Naive B cell (primary cell): ENCODE results near the gene HLA-E. TPM values are rescaled to one million over a fixed set of nuclear protein-coding genes. Genes with fewer than 3 reads are reported as not detected.

Experiments used
- ATAC-seq, 2 donors: fragments of 150-1000 bp; cut with Tn5 transposase; 2 replicates each; pipeline ENCODE4 v1.10.0; 2021; ENCODE audit warnings: low read depth in 2 of 2, mild to moderate bottlenecking in 2 of 2, moderate library complexity in 2 of 2
- DNase-seq: peaks from one replicate; pipeline ENCODE4 v3.0.0; 2022
- H3K27ac Mint-ChIP-seq, 6 donors: one replicate each; pipeline ENCODE4 v1.8.0; 2020 to 2022; ENCODE audit warnings: mild to moderate bottlenecking in 6 of 6, mixed read lengths in 6 of 6, moderate library complexity in 5 of 6, inconsistent platforms in 2 of 6
- H3K27me3 Mint-ChIP-seq, 3 donors: one replicate each; pipeline ENCODE4 v1.8.0; 2021 to 2022; ENCODE audit warnings: mixed read lengths in 3 of 3, mild to moderate bottlenecking in 1 of 3
- H3K36me3 Mint-ChIP-seq, 2 donors: one replicate each; pipeline ENCODE4 v1.8.0; 2020 to 2022; ENCODE audit warnings: mixed read lengths in 2 of 2, inconsistent platforms in 1 of 2, mild to moderate bottlenecking in 1 of 2
- H3K4me1 Mint-ChIP-seq, 3 donors: one replicate each; pipeline ENCODE4 v1.8.0; 2020 to 2022; ENCODE audit warnings: mixed read lengths in 3 of 3, inconsistent platforms in 1 of 3, mild to moderate bottlenecking in 1 of 3, moderate library complexity in 1 of 3
- H3K4me3 Mint-ChIP-seq, 8 donors: one replicate each; pipeline ENCODE4 v1.8.0; 2020 to 2022; ENCODE audit warnings: mild to moderate bottlenecking in 8 of 8, mixed read lengths in 8 of 8, moderate library complexity in 8 of 8, inconsistent platforms in 2 of 8
- H3K9me3 Mint-ChIP-seq, 7 donors: one replicate each; pipeline ENCODE4 v1.8.0; 2020 to 2022; ENCODE audit warnings: mixed read lengths in 7 of 7, mild to moderate bottlenecking in 5 of 7, inconsistent platforms in 2 of 7, moderate library complexity in 1 of 7
- polyA plus RNA-seq, 6 donors: library from polyadenylated mRNA; unstranded; fragments of 300-500 nt; fragmentation: Illumina TruSeq; gene quantifications; one replicate each; pipeline ENCODE4 v1.2.3, GENCODE V29; 2021; ENCODE audit warnings: low read depth in 6 of 6

HLA-E gene
- 1,000 to 10,000 TPM; 2,024 to 3,192 (median 2,301) TPM for polyA plus RNA-seq

GRCh38 chr6:30489081-30490025 is at the start of gene HLA-E:
HLA-E (plus strand) TSS chr6:30489509; CDS start chr6:30489532, 23 bp downstream.
- H3K4me1 Mint-ChIP-seq, result peaks cover 49 to 62% (median 51%) of the 10 kb centered on the region in 3 donors
- no peaks in the 10 kb centered on the region for H3K9me3 Mint-ChIP-seq
- DNase-seq, result peak; percentile 93
- ATAC-seq, result peak; percentile 84
- H3K27ac Mint-ChIP-seq, result peak within 1 kb of the TSS; percentile 99 to 100 (median 99)
- H3K27me3 Mint-ChIP-seq, result no peaks in the 10 kb centered on the region
- peak within 1 kb of the TSS; percentile 93 to 100 (median 98) for H3K4me3 Mint-ChIP-seq
- peaks cover 16 to 38% of the 10 kb centered on the region in 2 donors for H3K36me3 Mint-ChIP-seq

DNA sequence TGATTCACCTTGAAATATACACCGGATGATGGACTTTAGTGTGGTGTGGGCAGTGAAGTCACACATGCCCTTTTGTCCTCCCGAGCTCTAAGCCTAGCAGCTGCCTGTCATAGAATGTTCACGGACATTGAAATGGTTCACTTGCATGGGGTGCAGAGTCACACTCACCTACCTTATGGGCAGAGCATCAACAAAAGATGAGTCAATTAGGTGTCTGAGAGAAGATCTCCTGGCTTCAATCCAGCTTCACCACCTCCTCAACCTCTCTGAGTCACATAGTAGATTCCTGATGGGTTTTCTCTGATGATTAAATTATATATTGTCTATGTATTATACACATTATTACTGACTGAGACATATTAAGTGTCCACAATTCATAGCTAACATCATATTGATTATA is 48.1 kb upstream of the HLA-E start:
- DNase-seq (no peak), ATAC-seq (no peak)
- Mint-ChIP-seq H3K9me3 (peaks cover 0 to 1% (median 0%) of the 10 kb centered on the region in 7 donors), H3K36me3 (no peaks in the 10 kb centered on the region), H3K27ac (peak overlapping the region in 1 of 6 donors; percentile 1), H3K4me3 (peak overlapping the region in 1 of 8 donors; percentile 51), H3K4me1 (peaks cover 0 to 3% (median 0%) of the 10 kb centered on the region in 3 donors), H3K27me3 (peaks cover 67 to 74% (median 71%) of the 10 kb centered on the region in 3 donors)

DNA sequence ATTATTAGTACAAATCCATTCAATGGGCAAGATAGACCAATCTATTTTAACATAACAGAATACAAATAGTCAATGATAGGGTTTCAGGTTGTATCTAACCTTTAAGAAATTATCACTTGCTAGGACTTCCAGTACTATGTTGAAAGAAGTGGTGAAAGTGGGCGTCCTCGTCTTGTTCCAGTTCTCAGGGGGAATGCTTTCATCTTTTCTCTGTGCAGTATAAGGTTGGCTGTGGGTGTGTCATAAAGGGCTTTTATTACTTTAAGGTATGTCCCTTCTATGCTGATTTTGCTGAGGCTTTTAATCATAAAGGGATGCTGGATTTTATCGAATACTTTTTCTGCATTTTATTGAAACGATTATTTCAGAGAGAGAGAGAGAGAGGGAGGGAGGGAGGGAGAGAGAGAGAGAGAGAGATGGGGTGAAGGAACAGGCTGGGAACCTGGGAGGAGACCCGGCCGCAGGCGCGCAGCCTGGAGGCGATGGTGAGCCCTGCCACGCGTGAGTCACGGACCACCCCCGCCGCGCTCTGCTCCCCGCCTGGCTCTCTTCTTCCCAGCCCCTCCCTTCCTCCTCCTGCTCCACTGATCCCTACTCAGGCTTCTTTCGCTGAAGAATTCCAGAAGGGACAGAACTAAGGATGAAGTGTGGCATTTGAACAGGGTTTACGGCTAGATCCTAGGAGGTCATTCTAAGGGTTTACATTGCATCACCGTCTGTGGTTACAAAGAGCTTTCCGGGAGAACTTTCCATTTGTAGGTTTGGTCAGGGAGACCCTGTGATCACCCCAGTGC is 45.5 kb upstream of the HLA-E start:
- Mint-ChIP-seq H3K27ac (no peak overlapping the region), H3K4me3 (no peak overlapping the region), H3K36me3 (no peaks in the 10 kb centered on the region), H3K4me1 (peaks cover 0 to 6% (median 0%) of the 10 kb centered on the region in 3 donors), H3K27me3 (peaks cover 80 to 92% (median 85%) of the 10 kb centered on the region in 3 donors), H3K9me3 (peaks cover 0 to 4% (median 0%) of the 10 kb centered on the region in 7 donors)
- ATAC-seq (no peak), DNase-seq (no peak)

DNA sequence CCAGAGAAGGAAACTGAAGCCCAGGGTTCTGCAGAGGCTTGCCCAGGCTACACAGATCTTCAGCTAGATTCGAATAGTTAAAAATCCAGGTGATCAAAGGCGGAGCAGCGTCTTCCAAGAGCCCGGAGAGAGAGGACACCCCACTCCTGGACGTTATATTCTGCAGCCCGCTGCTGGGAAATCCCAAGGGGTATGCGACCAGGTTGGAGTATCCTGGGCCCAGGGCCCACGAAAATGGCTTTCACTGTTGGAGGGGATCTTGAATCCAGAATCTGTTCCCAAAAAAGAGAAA is 44.9 kb upstream of the HLA-E start:
- no peak for ATAC-seq
- Mint-ChIP-seq H3K27me3 (peaks cover 85 to 92% (median 89%) of the 10 kb centered on the region in 3 donors), H3K27ac (no peak overlapping the region), H3K36me3 (no peaks in the 10 kb centered on the region), H3K4me1 (peaks cover 0 to 6% (median under 1%) of the 10 kb centered on the region in 3 donors), H3K4me3 (no peak overlapping the region), H3K9me3 (peaks cover 0 to 4% (median 0%) of the 10 kb centered on the region in 7 donors)
- no peak for DNase-seq

GRCh38 chr6:30446259-30446658 is 43.0 kb upstream of the HLA-E start:
- H3K4me3 Mint-ChIP-seq, result no peak overlapping the region
- peaks cover 0 to 4% (median 0%) of the 10 kb centered on the region in 7 donors for H3K9me3 Mint-ChIP-seq
- DNase-seq (no peak), ATAC-seq (no peak)
- H3K4me1 Mint-ChIP-seq, result peaks cover 15 to 20% (median 17%) of the 10 kb centered on the region in 3 donors
- H3K27me3 Mint-ChIP-seq, result peaks cover 85 to 88% (median 86%) of the 10 kb centered on the region in 3 donors
- no peak overlapping the region for H3K27ac Mint-ChIP-seq
- no peaks in the 10 kb centered on the region for H3K36me3 Mint-ChIP-seq

- Mint-ChIP-seq H3K36me3 (no peaks in the 10 kb centered on the region), H3K9me3 (peaks cover 0 to 4% (median 0%) of the 10 kb centered on the region in 7 donors), H3K27ac (peak overlapping the region in 1 of 6 donors; percentile 18), H3K4me3 (no peak overlapping the region), H3K4me1 (peaks cover 25 to 28% (median 27%) of the 10 kb centered on the region in 3 donors), H3K27me3 (peaks cover 87% of the 10 kb centered on the region in 3 donors)
- ATAC-seq, result no peak
- no peak for DNase-seq
Observed at GRCh38 chr6:30447237-30447636, 42.1 kb upstream of the HLA-E start.

DNA sequence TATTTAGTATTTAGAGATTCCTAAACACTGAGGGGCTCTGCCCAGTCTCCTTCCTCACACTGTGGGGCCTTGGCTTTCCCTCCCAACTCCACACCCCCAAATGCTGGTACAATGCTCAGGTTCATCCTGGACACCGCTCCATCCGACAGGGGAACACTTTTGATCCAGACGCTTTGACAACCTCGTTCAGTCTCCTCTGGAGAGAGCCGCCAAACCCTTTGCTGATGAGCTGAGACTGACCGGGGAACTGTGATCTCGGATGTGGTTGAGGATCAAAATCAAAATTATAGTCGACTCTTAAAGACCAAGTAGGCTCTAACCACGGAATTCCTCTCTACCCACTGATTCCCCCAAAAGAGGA is 38.8 kb upstream of the HLA-E start:
- no peaks in the 10 kb centered on the region for H3K36me3 Mint-ChIP-seq
- DNase-seq (no peak), ATAC-seq (no peak)
- peaks cover 0 to 2% (median 0%) of the 10 kb centered on the region in 7 donors for H3K9me3 Mint-ChIP-seq
- H3K27ac Mint-ChIP-seq, result peak overlapping the region in 1 of 6 donors; percentile 83
- H3K27me3 Mint-ChIP-seq, result peaks cover 84 to 92% (median 90%) of the 10 kb centered on the region in 3 donors
- H3K4me3 Mint-ChIP-seq, result peak overlapping the region; percentile 51 to 86 (median 74)
- peaks cover 38% of the 10 kb centered on the region in 3 donors for H3K4me1 Mint-ChIP-seq

DNA sequence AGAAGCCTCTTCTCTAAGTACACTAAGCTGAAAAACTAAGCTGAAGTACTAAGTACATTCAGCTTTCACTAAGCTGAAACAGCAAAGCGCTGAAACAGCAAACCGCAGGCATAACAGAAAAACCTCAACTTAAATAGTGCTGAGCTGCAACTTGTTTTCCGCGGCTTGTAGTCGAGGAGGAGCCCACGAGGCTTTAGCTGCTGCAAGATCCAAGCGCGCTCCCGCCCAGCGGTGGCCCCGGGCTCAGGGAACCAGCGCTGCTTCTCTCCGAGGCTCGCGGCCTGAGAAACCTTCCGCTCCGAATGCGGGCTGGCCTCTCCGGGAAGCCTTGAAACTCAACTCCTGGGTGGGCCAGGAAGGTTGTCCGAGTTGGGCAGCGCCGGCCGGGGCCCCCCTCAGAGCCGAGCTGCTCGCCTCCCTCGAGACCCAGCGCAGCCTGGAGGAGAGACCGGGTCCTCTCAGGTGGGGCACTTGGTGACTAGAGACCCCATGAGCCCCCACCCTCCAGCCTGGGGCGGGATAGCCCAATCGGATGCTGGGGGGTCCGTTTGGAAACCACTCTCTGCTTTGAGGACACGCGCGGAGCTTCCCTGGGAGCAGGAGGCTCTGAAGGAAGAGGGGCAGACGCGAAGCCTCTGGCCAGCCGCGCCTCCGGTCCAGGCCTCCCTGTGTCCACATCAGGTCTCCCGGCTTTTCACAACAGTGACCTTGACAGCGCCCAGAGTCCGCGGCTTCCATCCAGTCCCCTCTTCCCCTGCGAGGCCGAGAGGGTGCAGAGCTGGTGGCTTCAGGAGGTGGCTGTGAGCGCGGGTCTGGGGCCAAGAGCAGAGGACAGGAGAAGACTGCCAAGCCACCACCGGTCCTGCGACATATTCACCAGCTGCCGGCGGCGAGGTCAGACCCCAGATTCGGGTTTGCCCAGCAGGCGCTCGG is 38.1 kb upstream of the HLA-E start:
- Mint-ChIP-seq H3K36me3 (no peaks in the 10 kb centered on the region), H3K9me3 (peaks cover 0 to 2% (median 0%) of the 10 kb centered on the region in 7 donors), H3K27me3 (peaks cover 84 to 91% (median 90%) of the 10 kb centered on the region in 3 donors), H3K4me1 (peaks cover 34 to 38% (median 38%) of the 10 kb centered on the region in 3 donors), H3K4me3 (peak overlapping the region; percentile 61 to 86 (median 77)), H3K27ac (peak overlapping the region in 2 of 6 donors; percentile 37 to 83)
- ATAC-seq (peak; percentile 63 to 75), DNase-seq (peak; percentile 42)

DNA sequence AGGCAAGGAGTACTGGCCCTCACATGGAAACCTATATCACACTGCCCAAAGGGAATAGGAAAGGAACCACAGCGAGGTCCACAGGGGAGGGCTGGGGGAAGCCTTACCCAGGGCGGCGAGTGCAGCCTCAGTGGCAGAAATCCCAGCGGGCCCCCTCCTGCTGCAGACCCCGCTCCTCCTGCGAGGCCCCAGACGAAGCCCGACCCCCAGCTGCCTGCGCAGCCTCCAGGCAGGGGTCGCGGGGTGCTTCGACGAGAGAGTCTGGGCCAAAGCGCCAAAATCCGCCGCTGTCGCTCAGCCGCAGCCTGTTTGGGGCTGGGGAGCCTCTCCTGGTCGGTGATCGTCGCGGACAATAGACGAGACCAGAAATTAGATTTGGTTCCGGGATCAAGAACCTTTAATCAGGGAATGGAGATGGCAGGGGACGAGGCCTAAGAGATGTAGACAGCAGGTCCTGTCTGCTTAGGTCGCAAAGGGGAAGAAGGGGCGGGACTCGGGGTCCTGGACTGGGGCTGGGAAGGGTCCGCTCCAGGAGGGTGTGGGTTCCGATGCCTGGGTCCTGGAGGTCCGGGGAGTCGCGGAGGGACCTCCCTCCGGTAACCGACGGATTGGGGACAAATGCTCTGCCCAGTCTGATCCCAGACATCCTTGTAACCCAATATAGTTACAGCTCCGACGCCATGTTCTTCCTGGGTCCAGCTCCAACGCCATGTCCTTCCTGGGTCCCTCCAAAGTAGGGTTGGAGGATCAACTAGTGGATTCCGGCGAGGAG is 36.4 kb upstream of the HLA-E start:
- ATAC-seq, result no peak
- peaks cover 80 to 86% (median 86%) of the 10 kb centered on the region in 3 donors for H3K27me3 Mint-ChIP-seq
- H3K36me3 Mint-ChIP-seq, result no peaks in the 10 kb centered on the region
- H3K9me3 Mint-ChIP-seq, result no peaks in the 10 kb centered on the region
- DNase-seq, result no peak
- H3K4me1 Mint-ChIP-seq, result peaks cover 32 to 38% (median 38%) of the 10 kb centered on the region in 3 donors
- peak overlapping the region in 5 of 8 donors; percentile 32 to 77 (median 72) for H3K4me3 Mint-ChIP-seq
- no peak overlapping the region for H3K27ac Mint-ChIP-seq

DNA sequence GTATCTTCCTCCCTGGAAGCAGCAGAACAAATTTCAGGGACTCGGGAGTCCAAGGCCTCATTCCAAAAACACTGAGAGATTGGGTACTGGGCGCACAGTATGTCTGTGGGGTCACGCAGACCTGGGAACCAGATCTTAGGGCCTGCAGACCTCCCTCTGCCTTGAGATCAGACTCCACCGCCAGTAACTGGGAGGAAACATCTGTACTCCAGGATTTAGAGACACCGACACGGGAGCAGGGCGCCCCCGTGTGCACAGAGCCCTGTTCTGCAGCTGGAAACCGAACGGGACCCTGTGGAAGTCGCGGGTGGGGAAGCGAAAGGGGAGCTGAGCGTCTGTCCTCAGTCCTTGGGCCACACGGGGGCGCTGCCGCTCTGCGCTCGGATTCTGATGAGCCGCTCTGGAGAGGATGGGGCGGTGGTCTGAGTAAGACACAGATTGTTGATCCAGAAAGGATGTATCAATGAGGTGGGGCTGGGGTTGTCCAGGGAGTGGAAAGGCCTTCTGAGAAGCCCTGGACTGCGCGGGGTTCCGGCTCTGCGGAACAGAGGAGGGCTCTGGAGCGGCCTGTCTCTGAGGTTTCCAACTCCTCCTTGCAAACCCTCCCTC is 35.7 kb upstream of the HLA-E start:
- Mint-ChIP-seq H3K9me3 (peaks cover 0 to 5% (median 3%) of the 10 kb centered on the region in 7 donors), H3K36me3 (peaks cover 0 to 3% of the 10 kb centered on the region in 2 donors), H3K27ac (no peak overlapping the region), H3K4me3 (peak overlapping the region; percentile 20 to 84 (median 57)), H3K27me3 (peaks cover 78 to 86% (median 86%) of the 10 kb centered on the region in 3 donors), H3K4me1 (peaks cover 32 to 38% (median 38%) of the 10 kb centered on the region in 3 donors)
- ATAC-seq, result peak; percentile 77 to 84
- DNase-seq, result peak; percentile 79

DNA sequence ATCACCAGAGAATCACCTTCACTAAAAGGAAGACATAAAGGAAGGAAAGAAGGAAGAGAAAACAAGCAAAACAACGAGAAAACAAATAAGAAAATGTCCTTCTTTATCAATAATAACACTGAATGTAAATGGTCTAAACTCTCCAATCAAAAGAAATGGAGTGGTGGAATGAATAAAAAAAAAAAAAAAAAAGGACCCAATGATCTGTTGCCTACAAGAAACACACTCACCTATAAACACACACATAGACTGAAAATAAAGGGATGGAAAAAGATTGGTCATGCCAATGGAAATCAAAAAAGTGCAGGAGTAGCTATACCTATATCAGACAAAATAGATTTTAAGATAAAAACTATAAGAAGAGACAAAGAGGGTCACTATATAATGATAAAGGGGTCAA is 30.2 kb upstream of the HLA-E start:
- H3K36me3 Mint-ChIP-seq, result peaks cover 5 to 24% of the 10 kb centered on the region in 2 donors
- peaks cover 14 to 20% (median 15%) of the 10 kb centered on the region in 3 donors for H3K4me1 Mint-ChIP-seq
- peaks cover 14 to 24% (median 16%) of the 10 kb centered on the region in 7 donors for H3K9me3 Mint-ChIP-seq
- no peak for ATAC-seq
- H3K4me3 Mint-ChIP-seq, result no peak overlapping the region
- DNase-seq, result no peak
- peak overlapping the region in 1 of 6 donors; percentile 42 for H3K27ac Mint-ChIP-seq
- peaks cover 85 to 92% (median 87%) of the 10 kb centered on the region in 3 donors for H3K27me3 Mint-ChIP-seq
